Neuron (in vitro differentiated cells): ENCODE results near the gene ZPR1.

Experiments
- H2AFZ ChIP-seq: one replicate; pipeline ENCODE4 v1.6.1; 2013; ENCODE audit warnings: low read depth, mild to moderate bottlenecking, inconsistent platforms, low read length, moderate library complexity
- H3K27me3 ChIP-seq: one replicate; pipeline ENCODE4 v1.6.1; 2013; ENCODE audit warnings: low read length; ENCODE audit not compliant: insufficient read depth
- H3K36me3 ChIP-seq: one replicate; pipeline ENCODE4 v1.6.1; 2013; ENCODE audit warnings: low read length; ENCODE audit not compliant: insufficient read depth
- H3K4me1 ChIP-seq: one replicate; pipeline ENCODE4 v1.6.1; 2013; ENCODE audit warnings: low read length; ENCODE audit not compliant: insufficient read depth
- H3K4me3 ChIP-seq: 2 replicates; pipeline ENCODE4 v1.5.1; 2013; ENCODE audit warnings: mild to moderate bottlenecking, low read length, moderate library complexity
- H3K9me3 ChIP-seq: one replicate; pipeline ENCODE4 v1.6.1; 2013; ENCODE audit warnings: low read length

ZPR1 gene

DNA sequence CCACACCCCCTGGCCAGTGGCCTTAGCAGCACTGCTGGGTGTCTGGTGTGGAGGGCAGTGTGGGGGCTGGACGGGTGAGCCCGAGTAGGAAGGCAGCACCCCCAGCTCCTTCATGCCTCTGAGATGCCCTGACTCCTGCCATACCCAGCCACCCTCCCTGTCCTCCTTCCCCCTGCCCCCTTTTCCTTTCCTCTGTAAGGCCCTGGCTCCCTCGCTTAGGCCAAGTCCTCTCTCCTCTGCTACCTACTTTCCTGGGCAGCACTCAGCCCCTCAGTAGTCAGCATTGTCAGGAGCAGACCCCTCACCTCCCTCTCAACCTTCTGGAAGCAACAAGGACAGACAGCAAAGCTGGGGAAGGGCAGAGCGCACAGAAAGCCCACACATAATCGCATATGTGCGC, 63.0 kb downstream of the ZPR1 start:
- H3K36me3 ChIP-seq, result no peaks in the 10 kb centered on the region
- H3K9me3 ChIP-seq, result no peaks in the 10 kb centered on the region
- H2AFZ ChIP-seq, result no peak overlapping the region
- no peak overlapping the region for H3K4me3 ChIP-seq
- no peaks in the 10 kb centered on the region for H3K27me3 ChIP-seq
- H3K4me1 ChIP-seq, result no peaks in the 10 kb centered on the region
